ENCODE results near the gene FILIP1L.

FILIP1L gene

GRCh38 chr3:99981138-99981537 lies 133.2 kb downstream of the FILIP1L start:
- DNase-seq (ENCODE audit: extremely low read depth in 1 of 2, low read depth in 1 of 2), result no peak

GRCh38 chr3:99980606-99981005 lies 133.7 kb downstream of the FILIP1L start:
- DNase-seq (ENCODE audit: extremely low read depth in 1 of 2, low read depth in 1 of 2), result no peak

DNA sequence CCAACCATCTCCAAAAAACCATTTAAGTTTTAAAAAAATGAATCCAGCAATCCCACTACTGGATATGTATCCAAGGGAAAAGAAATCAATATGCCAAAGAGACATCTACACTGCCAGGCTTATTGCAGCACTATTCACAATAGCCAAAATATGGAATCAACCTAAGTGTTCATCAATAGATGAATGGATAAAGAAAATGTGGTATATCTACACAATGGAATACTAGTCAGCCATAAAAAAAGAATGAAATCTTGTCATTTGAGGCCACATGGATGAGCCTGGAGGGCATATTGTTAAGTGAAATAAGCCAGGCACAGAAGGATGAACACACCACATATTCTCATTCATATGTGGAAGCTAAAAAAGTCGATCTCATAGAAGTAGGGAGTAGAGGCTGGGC lies 136.1 kb downstream of the FILIP1L start:
- no peak for DNase-seq (ENCODE audit: extremely low read depth in 1 of 2, low read depth in 1 of 2)

DNA sequence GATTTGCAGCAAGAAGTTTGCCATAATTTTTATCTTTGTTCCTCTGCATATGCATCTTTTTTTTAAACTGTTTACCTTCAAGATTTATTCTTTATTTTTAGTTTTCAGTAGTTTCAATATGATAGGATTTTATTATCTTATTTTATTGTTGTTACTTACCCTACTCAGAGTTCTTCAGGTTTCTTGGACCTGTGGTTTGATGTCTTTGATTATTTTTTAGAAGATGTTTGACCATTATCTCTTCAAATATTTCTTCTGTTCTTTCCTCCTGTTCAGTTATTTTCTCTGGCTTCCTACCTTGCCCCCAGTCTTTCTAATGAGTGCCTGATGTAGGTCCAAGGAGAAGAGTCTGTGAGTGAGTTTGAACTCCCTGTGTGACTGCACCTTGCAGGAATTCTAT lies 137.7 kb downstream of the FILIP1L start:
- no peak for DNase-seq (ENCODE audit: extremely low read depth in 1 of 2, low read depth in 1 of 2)

GRCh38 chr3:99974989-99975388 lies 139.3 kb downstream of the FILIP1L start:
- DNase-seq (ENCODE audit: extremely low read depth in 1 of 2, low read depth in 1 of 2), result no peak

DNA sequence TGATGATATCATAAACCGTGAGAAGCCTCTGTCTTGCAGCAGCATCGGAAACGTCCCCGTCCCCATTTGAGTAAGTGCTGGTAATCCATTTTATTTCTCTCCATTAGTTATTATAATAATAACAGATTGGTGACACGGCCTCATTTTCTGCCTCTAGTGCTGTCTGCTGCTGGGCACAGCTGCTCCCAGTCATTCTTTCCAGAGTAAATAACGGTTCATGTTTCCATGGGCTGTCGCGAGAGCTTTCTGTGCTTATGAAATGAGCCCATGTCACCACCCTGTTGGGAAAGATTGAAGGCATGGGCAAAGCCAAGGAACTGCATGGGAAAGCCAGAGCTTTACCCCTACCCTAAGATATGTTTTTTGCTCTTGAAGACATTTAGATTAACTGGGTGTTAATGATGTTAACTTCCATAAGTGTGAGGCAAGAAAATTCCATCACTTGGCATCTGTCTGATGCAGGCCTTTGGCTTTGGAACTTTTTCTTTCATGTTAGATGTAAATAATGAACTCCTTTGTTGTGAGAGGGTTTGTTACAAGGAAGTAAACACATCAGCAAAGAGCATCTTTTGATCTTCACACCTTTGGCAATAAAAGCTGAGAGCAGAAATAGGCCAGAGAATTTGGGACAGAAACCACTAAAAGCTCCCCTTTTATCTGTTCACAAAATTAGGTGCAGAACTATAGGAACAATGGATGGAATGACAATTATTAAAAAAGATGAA lies 141.8 kb downstream of the FILIP1L start:
- no peak for DNase-seq (ENCODE audit: extremely low read depth in 1 of 2, low read depth in 1 of 2)

DNA sequence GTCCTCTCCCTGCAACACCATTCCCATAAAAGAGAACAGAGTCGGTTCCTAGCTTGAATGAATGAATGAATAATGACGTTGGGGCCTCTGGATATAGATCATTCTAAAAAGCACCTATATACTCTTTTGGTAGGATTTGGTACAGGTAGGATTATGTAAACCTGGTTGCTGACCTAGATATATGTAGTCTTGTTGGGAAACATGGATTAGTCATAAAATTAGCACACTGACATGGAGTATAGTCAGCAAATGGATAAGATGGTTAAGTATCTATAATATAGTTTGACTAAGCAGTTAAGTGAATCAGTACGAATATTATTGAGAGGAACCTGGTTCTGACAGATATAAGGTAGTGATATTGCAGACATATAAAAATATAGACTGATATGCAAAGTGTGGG lies 142.5 kb downstream of the FILIP1L start:
- DNase-seq (ENCODE audit: extremely low read depth in 1 of 2, low read depth in 1 of 2), result no peak

- no peak for DNase-seq (ENCODE audit: extremely low read depth in 1 of 2, low read depth in 1 of 2)
These were observed 144.1 kb downstream of the FILIP1L start for GRCh38 chr3:99970198-99970597.

GRCh38 chr3:99969136-99969535 lies 145.2 kb downstream of the FILIP1L start:
- no peak for DNase-seq (ENCODE audit: extremely low read depth in 1 of 2, low read depth in 1 of 2)

GRCh38 chr3:99967796-99968195 lies 146.5 kb downstream of the FILIP1L start:
- DNase-seq (ENCODE audit: extremely low read depth in 1 of 2, low read depth in 1 of 2), result no peak

DNA sequence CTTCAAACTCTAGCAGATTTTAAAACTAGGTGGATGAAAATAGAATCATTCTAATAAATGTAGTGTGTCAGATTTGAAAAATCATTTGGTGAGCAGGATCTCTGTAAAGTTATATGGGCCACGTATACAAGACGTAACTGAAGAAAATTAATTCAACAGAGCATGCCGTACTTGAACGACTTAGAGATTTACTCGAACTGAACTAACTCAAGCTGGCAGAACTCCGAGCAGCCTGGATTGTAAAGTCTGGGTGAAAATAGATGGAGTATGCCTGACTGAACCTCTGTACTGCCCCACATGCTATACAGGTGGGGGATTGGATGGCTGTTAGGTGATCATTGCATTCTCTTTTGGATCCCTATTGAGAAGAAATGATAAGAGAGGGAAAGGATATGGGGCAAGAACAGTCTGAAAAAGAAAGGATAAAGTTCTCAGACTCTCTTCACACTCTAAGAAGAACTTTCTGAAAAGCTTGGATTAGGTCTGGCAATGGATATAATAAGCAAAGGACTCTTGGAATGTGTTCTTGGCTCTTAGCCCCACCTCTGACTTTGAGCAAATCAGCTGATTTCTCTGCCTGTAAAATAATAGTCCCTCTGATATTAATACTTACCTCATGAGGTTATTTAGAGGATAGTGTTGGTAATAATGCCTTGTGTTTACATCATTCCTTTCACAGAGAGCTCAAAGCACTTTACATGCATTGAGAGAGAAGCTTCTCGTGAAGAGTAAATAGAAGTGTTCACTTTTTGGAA lies 147.5 kb downstream of the FILIP1L start:
- DNase-seq (ENCODE audit: extremely low read depth in 1 of 2, low read depth in 1 of 2), result no peak

DNA sequence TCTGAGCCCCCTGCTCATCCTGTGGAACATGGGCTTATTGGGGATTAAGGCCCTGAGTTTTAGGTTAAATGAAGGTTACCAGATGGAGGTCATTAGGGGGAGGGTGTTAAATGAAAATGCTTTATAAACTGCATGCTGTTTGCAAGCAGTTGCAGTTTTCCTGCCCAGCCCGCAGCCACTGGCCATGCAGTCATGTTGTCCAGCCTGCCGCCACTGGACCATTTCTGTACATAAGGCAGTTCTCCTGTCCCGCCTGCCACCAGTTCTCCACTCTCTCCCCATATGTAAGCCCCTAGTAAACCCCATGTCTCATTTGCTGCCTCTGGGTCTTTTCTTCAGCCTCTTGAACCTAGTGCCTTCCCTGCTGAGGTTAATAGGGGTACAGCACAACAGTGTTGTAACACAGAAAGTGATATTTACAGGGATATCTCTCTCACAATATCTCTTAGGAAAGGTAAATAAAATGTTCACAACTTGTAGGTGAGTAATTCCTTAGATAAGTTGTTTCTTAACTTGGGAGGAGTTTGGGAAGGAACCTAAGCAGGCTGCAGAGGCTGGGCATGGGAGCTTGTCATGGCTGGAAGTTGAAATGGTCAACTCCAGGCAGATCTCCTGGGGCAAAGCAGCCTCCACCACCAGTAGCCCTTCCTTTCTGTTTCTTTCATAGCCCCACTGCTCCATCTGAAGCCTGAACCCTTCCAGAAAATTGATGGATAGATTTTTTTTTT lies 148.5 kb downstream of the FILIP1L start:
- DNase-seq (ENCODE audit: extremely low read depth in 1 of 2, low read depth in 1 of 2), result no peak

DNA sequence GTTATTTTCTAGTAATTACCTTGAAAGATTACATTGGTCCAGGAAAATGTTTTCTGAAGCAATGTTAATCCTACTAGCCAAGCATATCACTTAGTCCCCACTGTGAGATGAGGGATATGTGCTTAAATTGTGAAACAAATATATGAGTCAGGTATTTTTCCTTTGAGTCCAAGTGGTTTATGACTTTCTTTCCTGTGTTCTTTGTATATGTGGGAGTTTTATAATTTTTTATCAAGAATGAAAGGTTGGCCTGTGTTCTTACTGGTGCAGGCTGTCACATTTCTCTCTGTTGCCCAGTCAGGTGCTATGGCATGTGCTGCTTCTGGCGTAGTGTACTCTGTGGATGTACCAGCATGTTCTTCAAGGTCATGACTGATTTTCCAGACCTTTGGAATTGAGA lies 149.2 kb downstream of the FILIP1L start:
- no peak for DNase-seq (ENCODE audit: extremely low read depth in 1 of 2, low read depth in 1 of 2)

GRCh38 chr3:99962703-99963102 lies 151.6 kb downstream of the FILIP1L start:
- no peak for DNase-seq (ENCODE audit: extremely low read depth in 1 of 2, low read depth in 1 of 2)

- no peak for DNase-seq (ENCODE audit: extremely low read depth in 1 of 2, low read depth in 1 of 2)
These were observed 152.4 kb downstream of the FILIP1L start for GRCh38 chr3:99961756-99962515.

- no peak for DNase-seq (ENCODE audit: extremely low read depth in 1 of 2, low read depth in 1 of 2)
These were observed 153.4 kb downstream of the FILIP1L start for GRCh38 chr3:99960941-99961340.

DNA sequence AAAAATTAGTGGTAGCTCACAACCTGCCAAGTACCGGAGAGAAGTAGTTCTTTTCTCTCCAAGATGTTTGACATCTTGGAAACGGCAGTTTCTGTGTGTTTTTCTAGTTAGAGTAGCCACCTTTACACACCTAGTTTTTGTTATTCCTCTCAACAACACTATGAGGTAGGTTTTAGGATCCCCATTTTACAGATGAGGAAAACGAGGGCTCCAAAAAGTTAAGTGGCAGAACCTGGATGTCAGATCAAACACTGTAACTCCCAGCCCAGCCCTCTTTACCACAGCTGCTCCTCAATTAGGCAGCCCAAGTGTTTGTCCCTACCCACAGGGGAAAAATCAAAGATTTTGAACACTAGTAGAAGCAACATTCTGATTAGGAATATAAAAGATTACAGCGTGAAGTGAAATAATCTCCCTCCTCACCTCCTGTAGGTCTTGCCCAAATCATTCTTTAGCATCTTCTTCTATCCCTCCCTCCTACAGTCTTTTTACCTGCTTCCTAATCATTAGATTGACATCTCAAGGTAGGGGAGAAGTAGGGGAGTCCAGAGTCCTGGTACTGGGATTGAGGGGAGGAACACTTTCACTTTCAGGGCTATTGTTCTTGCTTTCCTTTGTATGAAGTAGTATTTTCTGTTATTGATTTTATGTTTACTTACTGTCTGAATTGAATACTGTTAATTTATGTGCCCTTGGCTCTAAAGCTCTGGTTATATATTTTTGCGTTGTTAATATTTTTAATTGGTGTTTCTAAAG lies 154.0 kb downstream of the FILIP1L start:
- DNase-seq (ENCODE audit: extremely low read depth in 1 of 2, low read depth in 1 of 2), result no peak

GRCh38 chr3:99958222-99958912 lies 155.9 kb downstream of the FILIP1L start:
- no peak for DNase-seq (ENCODE audit: extremely low read depth in 1 of 2, low read depth in 1 of 2)

DNA sequence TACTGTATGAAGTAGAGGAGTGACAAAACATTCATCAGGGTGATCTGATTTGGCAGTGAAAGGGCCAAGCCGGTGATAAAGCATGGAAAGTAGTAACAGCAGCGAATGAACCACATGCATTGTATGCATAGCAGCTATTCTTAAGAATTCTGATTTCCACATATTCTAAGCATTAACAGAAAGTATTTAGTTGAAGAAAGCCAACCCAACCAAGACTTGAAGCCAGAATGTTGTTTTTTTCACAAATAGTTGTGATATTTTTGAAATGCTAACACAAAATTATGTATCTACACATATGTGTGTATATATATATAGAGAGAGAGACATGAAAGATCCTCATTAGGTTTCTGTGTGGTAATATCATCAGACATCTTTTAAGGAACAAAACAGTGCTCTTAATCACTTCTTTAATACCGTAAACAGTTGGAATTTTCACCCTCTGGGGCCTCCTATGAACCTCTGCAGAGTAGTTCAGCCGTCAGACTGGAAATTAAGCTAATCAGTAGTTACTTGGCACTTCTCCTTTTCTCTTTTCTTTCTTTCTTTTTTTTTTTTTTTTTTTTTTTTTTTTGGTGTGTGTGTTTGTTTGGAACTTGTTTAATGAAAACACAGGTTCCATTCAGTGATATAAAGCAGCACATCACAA lies 157.0 kb downstream of the FILIP1L start:
- DNase-seq (ENCODE audit: extremely low read depth in 1 of 2, low read depth in 1 of 2), result no peak
